OCI-LY7 (cell line): ENCODE data around the gene NEO1. TPM values are rescaled to one million over a fixed set of nuclear protein-coding genes. Genes with fewer than 3 reads are reported as not detected.

ENCODE experiments used
- BruUV-seq: library from RNA; stranded (reverse); fragments of 400-500 nt; replicated peaks from 2 replicates; lab custom pipeline; 2021; lab: Mats Ljungman, UMichigan
- CTCF ChIA-PET: fragments of 300-600 bp; sonication (Branson Sonifier 250); formaldehyde crosslinking; loops from one replicate; lab custom pipeline; 2022; ENCODE audit warnings: antibody characterized with exemption; ENCODE audit not compliant: unreplicated experiment; lab: Charles Lee
- POLR2A ChIA-PET: fragments of 300-600 bp; sonication (Branson Sonifier 250); formaldehyde crosslinking; loops from one replicate; lab custom pipeline; 2022; ENCODE audit warnings: antibody characterized with exemption; lab: Charles Lee
- DNase-seq: peaks from one replicate; pipeline ENCODE4 v3.0.0-alpha.2; 2015; ENCODE audit warnings: low spot score
- H2AFZ ChIP-seq: fragments of 200-600 bp; sonication (generic), shearing (Covaris generic); 2 replicates; pipeline ENCODE4 v1.6.1; 2014; ENCODE audit warnings: mild to moderate bottlenecking, antibody characterized with exemption, low read length, moderate library complexity
- H3K27ac ChIP-seq: fragments of 200-600 bp; sonication (generic); 2 replicates; pipeline ENCODE4 v1.5.1; 2014; ENCODE audit warnings: mixed run types, low read depth, mild to moderate bottlenecking, moderate library complexity, low read length, inconsistent platforms; ENCODE audit not compliant: poor library complexity, severe bottlenecking
- H3K36me3 ChIP-seq: fragments of 200-600 bp; sonication (generic); 2 replicates; pipeline ENCODE4 v1.6.1; 2014; ENCODE audit warnings: mild to moderate bottlenecking, antibody characterized with exemption, low read length, moderate library complexity, mixed read lengths; ENCODE audit not compliant: insufficient read depth
- H3K4me1 ChIP-seq: fragments of 200-600 bp; sonication (generic); 2 replicates; pipeline ENCODE4 v1.5.1; 2014; ENCODE audit warnings: mild to moderate bottlenecking, low read length; ENCODE audit not compliant: insufficient read depth, poor library complexity, severe bottlenecking
- H3K4me2 ChIP-seq: fragments of 200-600 bp; sonication (generic); 2 replicates; pipeline ENCODE4 v1.6.1; 2014; ENCODE audit warnings: mild to moderate bottlenecking, low read length
- H3K4me3 ChIP-seq: fragments of 200-600 bp; sonication (generic); 2 replicates; pipeline ENCODE4 v1.5.1; 2014; ENCODE audit warnings: mild to moderate bottlenecking, low read depth, low read length; ENCODE audit not compliant: poor library complexity, severe bottlenecking
- H3K79me2 ChIP-seq: fragments of 200-600 bp; sonication (generic); 2 replicates; pipeline ENCODE4 v1.6.1; 2016; ENCODE audit warnings: low read depth, mild to moderate bottlenecking, low read length, moderate library complexity, mixed read lengths; ENCODE audit not compliant: insufficient read depth
- H3K9me2 ChIP-seq: fragments of 200-600 bp; sonication (generic); 2 replicates; pipeline ENCODE4 v1.6.1; 2016; ENCODE audit warnings: mild to moderate bottlenecking, low read length, mixed read lengths; ENCODE audit not compliant: insufficient read depth
- H3K9me3 ChIP-seq: fragments of 200-600 bp; sonication (generic); 2 replicates; pipeline ENCODE4 v1.6.1; 2014; ENCODE audit warnings: mild to moderate bottlenecking, mixed run types, low read length, mixed read lengths
- H4K20me1 ChIP-seq: fragments of 200-600 bp; sonication (generic); 2 replicates; pipeline ENCODE4 v1.6.1; 2014; ENCODE audit warnings: mild to moderate bottlenecking, antibody characterized with exemption, low read length, moderate library complexity, mixed read lengths; ENCODE audit not compliant: insufficient read depth
- CTCF ChIP-seq: fragments of 200-600 bp; sonication (generic); conservative IDR thresholded peaks from 2 replicates; pipeline ENCODE4 v1.5.1; 2014; ENCODE audit warnings: mild to moderate bottlenecking, antibody characterized with exemption, low read length, moderate library complexity, mixed read lengths
- EZH2phosphoT487 ChIP-seq: fragments of 200-600 bp; sonication (generic); IDR thresholded peaks from 2 replicates; pipeline ENCODE4 v1.6.1; 2018; ENCODE audit warnings: low read depth, borderline replicate concordance, mild to moderate bottlenecking, mixed run types, antibody characterized with exemption, low read length, moderate library complexity, mixed read lengths
- intact Hi-C: fragments of 100-400 bp; cut with micrococcal nuclease; formaldehyde crosslinking; loops from one replicate; pipeline ENCODE4 v1.10.0; 2022; ENCODE audit not compliant: unreplicated experiment
- total RNA-seq, 2 experiments: library from RNA; depleted of rRNA in 1 of 2; stranded (reverse); fragments of >200 nt in 1 of 2; shearing (Covaris generic) in 1 of 2; gene quantifications; 2 replicates each; pipeline ENCODE4 v1.2.3, GENCODE V29; 2014 to 2022

Gene NEO1
- total RNA-seq, 2 experiments from 2014 or later = 3.0 TPM

GRCh38 chr15:73005032-73005431 is 47.2 kb upstream of the NEO1 start:
- Histone ChIP-seq H3K4me1 (no peaks in the 10 kb centered on the region), H3K79me2 (no peaks in the 10 kb centered on the region), H3K4me2 (no peak overlapping the region), H4K20me1 (no peaks in the 10 kb centered on the region), H3K36me3 (no peaks in the 10 kb centered on the region), H2AFZ (no peak overlapping the region), H3K4me3 (no peak overlapping the region), H3K9me3 (no peaks in the 10 kb centered on the region), H3K27ac (no peak overlapping the region), H3K9me2 (no peaks in the 10 kb centered on the region)
- CTCF ChIA-PET = no interaction called here
- BruUV-seq = no TSS peak
- DNase-seq = no peak
- intact Hi-C loops = no loop called here
- POLR2A ChIA-PET = interaction anchor here (0.6 kb wide), 1 partner anchor 13 kb away, joined by 3 read pairs; no protein-coding TSS in a partner anchor
- TF ChIP-seq CTCF = no peak
- no peak for TF ChIP-seq EZH2phosphoT487

- POLR2A ChIA-PET = no interaction called here
- Histone ChIP-seq H3K4me2 (no peak overlapping the region), H3K9me2 (no peaks in the 10 kb centered on the region), H3K9me3 (no peaks in the 10 kb centered on the region), H3K79me2 (no peaks in the 10 kb centered on the region), H3K36me3 (no peaks in the 10 kb centered on the region), H3K4me3 (no peak overlapping the region), H3K4me1 (no peaks in the 10 kb centered on the region), H4K20me1 (no peaks in the 10 kb centered on the region), H2AFZ (no peak overlapping the region), H3K27ac (no peak overlapping the region)
- no peak for DNase-seq
- no TSS peak for BruUV-seq
- CTCF ChIA-PET = no interaction called here
- intact Hi-C loops = no loop called here
- TF ChIP-seq CTCF (no peak), EZH2phosphoT487 (no peak)
Observed at GRCh38 chr15:73005446-73005845, 46.8 kb upstream of the NEO1 start.

GRCh38 chr15:73006523-73006922 is 45.7 kb upstream of the NEO1 start:
- Histone ChIP-seq H4K20me1 (no peaks in the 10 kb centered on the region), H2AFZ (no peak overlapping the region), H3K79me2 (no peaks in the 10 kb centered on the region), H3K4me3 (no peak overlapping the region), H3K9me3 (no peaks in the 10 kb centered on the region), H3K9me2 (no peaks in the 10 kb centered on the region), H3K27ac (no peak overlapping the region), H3K4me1 (no peaks in the 10 kb centered on the region), H3K4me2 (no peak overlapping the region), H3K36me3 (no peaks in the 10 kb centered on the region)
- intact Hi-C loops = no loop called here
- ChIA-PET CTCF (no interaction called here), POLR2A (no interaction called here)
- no TSS peak for BruUV-seq
- no peak for DNase-seq
- TF ChIP-seq EZH2phosphoT487 (no peak), CTCF (no peak)
